K562 (cell line): Measurements from ENCODE around the gene RGS7BP. TPM values are rescaled to one million over a fixed set of nuclear protein-coding genes. Genes with fewer than 3 reads are reported as not detected.

Source experiments
- ATAC-seq: fragments of 200-7000 bp; cut with Tn5 transposase; 3 replicates; pipeline ENCODE4 v1.9.1; 2020; ENCODE audit warnings: moderate library complexity
- BruUV-seq: library from RNA; stranded (reverse); fragments of 400-500 nt; replicated peaks from 2 replicates; lab custom pipeline; 2021; lab: Mats Ljungman, UMichigan
- CTCF ChIA-PET: fragments of 300-600 bp; formaldehyde crosslinking; extraction: SDS; loops from one replicate; lab custom pipeline; 2021; ENCODE audit warnings: low intra/inter-chr PET ratio; lab: Yijun Ruan, JAX
- POLR2A ChIA-PET: fragments of 300-600, 350-650 bp; sonication (Branson Sonifier 250); formaldehyde crosslinking; extraction: SDS; loops from one replicate; lab custom pipeline; 2021; ENCODE audit warnings: antibody characterized with exemption, inconsistent platforms; lab: Yijun Ruan, JAX
- DNase-seq, 4 experiments: peaks; one replicate each; pipeline versions ENCODE4 v3.0.0 to v3.0.0-alpha.2; 2011 to 2018; ENCODE audit warnings: low spot score in 3 of 4, mixed read lengths in 3 of 4; ENCODE audit errors: extremely low read depth in 1 of 4
- FAIRE-seq: peaks from 2 replicates; lab custom pipeline; 2011; peaks lifted over from hg19 to GRCh38; lab: Jason Lieb, UNC
- H2AFZ ChIP-seq: 2 replicates; pipeline ENCODE4 v1.6.0; 2011; ENCODE audit warnings: low read depth, low read length, control low read depth, inconsistent platforms
- H3K27ac ChIP-seq: fragments of 200-600 bp; 3 replicates; pipeline ENCODE4 v1.8.0; 2011; ENCODE audit warnings: low read depth, mild to moderate bottlenecking, control low read depth, inconsistent platforms, low read length, moderate library complexity, mixed read lengths; ENCODE audit errors: extremely low read depth
- H3K27me3 ChIP-seq, 2 experiments: fragments of 300-600 bp in 1 of 2; 2 replicates in 1 of 2; 3 replicates in 1 of 2; pipeline versions ENCODE4 v1.6.0 to v1.8.0; 2011; ENCODE audit warnings: inconsistent platforms in 2 of 2, low read length in 2 of 2, mild to moderate bottlenecking in 1 of 2, mixed read lengths in 1 of 2, moderate library complexity in 1 of 2; ENCODE audit not compliant: control insufficient read depth in 2 of 2, insufficient read depth in 2 of 2
- H3K36me3 ChIP-seq: fragments of 300-600 bp; 3 replicates; pipeline ENCODE4 v1.8.0; 2011; ENCODE audit warnings: mild to moderate bottlenecking, low read length, inconsistent platforms; ENCODE audit not compliant: control insufficient read depth, insufficient read depth
- H3K4me1 ChIP-seq, 2 experiments: fragments of 200-600 bp in 1 of 2; replicated peaks in 1 of 2; 2 replicates in 1 of 2; 3 replicates in 1 of 2; pipeline versions ENCODE4 v1.5.1 to v1.8.0; 2011; ENCODE audit warnings: inconsistent platforms in 2 of 2, low read length in 2 of 2, mild to moderate bottlenecking in 1 of 2, mixed read lengths in 1 of 2, moderate library complexity in 1 of 2; ENCODE audit not compliant: control insufficient read depth in 2 of 2, insufficient read depth in 2 of 2
- H3K4me2 ChIP-seq: 2 replicates; pipeline ENCODE4 v1.6.1; 2011; ENCODE audit warnings: low read length, control low read depth, inconsistent platforms, mixed read lengths; ENCODE audit not compliant: insufficient read depth
- H3K4me3 ChIP-seq: fragments of 200-600 bp; sonication (generic), shearing (Covaris generic); 2 replicates; pipeline ENCODE4 v1.5.1; 2016; ENCODE audit warnings: control low read depth, inconsistent platforms
- H3K79me2 ChIP-seq: fragments of 200-600 bp; 3 replicates; pipeline ENCODE4 v1.8.0; 2011; ENCODE audit warnings: low read length, inconsistent platforms; ENCODE audit not compliant: control insufficient read depth, insufficient read depth
- H3K9ac ChIP-seq, 2 experiments: 2 replicates each; pipeline versions ENCODE4 v1.6.0 to v1.6.1; 2011; ENCODE audit warnings: low read depth in 2 of 2, low read length in 2 of 2, control low read depth in 1 of 2, inconsistent platforms in 1 of 2, mild to moderate bottlenecking in 1 of 2, mixed read lengths in 1 of 2; ENCODE audit not compliant: insufficient read depth in 1 of 2
- H3K9me1 ChIP-seq: one replicate; pipeline ENCODE4 v1.6.0; 2011; ENCODE audit warnings: inconsistent platforms, mild to moderate bottlenecking, low read length, moderate library complexity; ENCODE audit not compliant: control insufficient read depth, insufficient read depth
- H3K9me3 ChIP-seq: replicated peaks from 2 replicates; pipeline ENCODE4 v1.5.1; 2011; ENCODE audit warnings: low read depth, low read length, inconsistent platforms; ENCODE audit not compliant: control insufficient read depth, insufficient read depth
- H4K20me1 ChIP-seq: replicated peaks from 2 replicates; pipeline ENCODE4 v1.6.1; 2011; ENCODE audit warnings: low read length, inconsistent platforms, mixed read lengths; ENCODE audit not compliant: control insufficient read depth, insufficient read depth
- ARNT ChIP-seq, 2 experiments: fragments of 450-650 bp; IDR thresholded peaks; 2 replicates each; pipeline ENCODE4 v1.6.1; 2016; ENCODE audit warnings: mild to moderate bottlenecking in 1 of 2
- ZBTB7A ChIP-seq: IDR thresholded peaks from 2 replicates; pipeline ENCODE4 v1.6.1; 2011; ENCODE audit warnings: low read depth, mild to moderate bottlenecking, low read length, moderate library complexity, borderline replicate concordance; ENCODE audit not compliant: control insufficient read depth
- ZNF707 ChIP-seq: fragments of 250-450 bp; sonication (Bioruptor Pico); conservative IDR thresholded peaks from 2 replicates; pipeline ENCODE4 v1.8.0; 2022; ENCODE audit warnings: inconsistent platforms, mild to moderate bottlenecking, moderate library complexity
- WGBS: fragments of 100-300 bp; shearing (Covaris generic); methylation state at CpG from one replicate; pipeline ENCODE4 v1.1.6; 2016; ENCODE audit warnings: low coverage, mixed read lengths; ENCODE audit not compliant: insufficient coverage; ENCODE audit errors: missing lambda C conversion rate; 5-methylcytosine and 5-hydroxymethylcytosine counted together
- in situ Hi-C: fragments of 300-500 bp; cut with MboI; formaldehyde crosslinking; loops from 4 replicates; pipeline ENCODE4 v1.15.0; 2018; ENCODE audit warnings: inconsistent platforms, mixed read lengths
- intact Hi-C: fragments of 100-400 bp; cut with micrococcal nuclease; formaldehyde crosslinking; loops from 2 replicates; pipeline ENCODE4 v1.14.2; 2022
- polyA plus RNA-seq, 8 experiments: library from polyadenylated mRNA; depleted of rRNA in 4 of 8; stranded (reverse) in 5 of 8; unstranded in 3 of 8; fragments of >200 nt; fragmentation: Nextera tagmentation in 2 of 8; fragmentation: Illumina TruSeq in 1 of 8; extraction: Ambion mirVana in 2 of 8; extraction: Trizol in 1 of 8; gene quantifications; 2 replicates each; pipeline versions ENCODE4 v1.2.1 to v1.2.3, GENCODE V29; 2011 to 2014; ENCODE audit warnings: inconsistent platforms in 1 of 8, missing spikeins in 1 of 8
- total RNA-seq, 7 experiments: library from RNA; depleted of rRNA in 6 of 7; stranded (reverse); fragments of >200 nt in 6 of 7; fragmentation: Illumina TruSeq in 2 of 7; extraction: Trizol in 2 of 7; gene quantifications; 2 replicates each; pipeline versions ENCODE4 v1.2.1 to v1.2.3, GENCODE V29; 2011 to 2021; ENCODE audit warnings: low replicate concordance in 1 of 7
- TF ChIP-seq, protein P1 (sequence below), 2 experiments: fragments of 150-350 bp in 1 of 2; IDR thresholded peaks; 2 replicates each; pipeline ENCODE4 v1.6.1; 2012 to 2016; ENCODE audit warnings: low read depth in 2 of 2, low read length in 2 of 2, mild to moderate bottlenecking in 1 of 2, moderate library complexity in 1 of 2
- TF ChIP-seq, protein P2 (sequence below): IDR thresholded peaks from 2 replicates; pipeline ENCODE4 v1.6.1; 2011; ENCODE audit warnings: borderline replicate concordance, low read depth, mild to moderate bottlenecking, moderate library complexity, low read length; ENCODE audit not compliant: insufficient read depth, poor library complexity, severe bottlenecking
- TF ChIP-seq, protein P3 (sequence below): sonication (generic); formaldehyde crosslinking; IDR thresholded peaks from 2 replicates; pipeline ENCODE4 v1.8.0; 2022; ENCODE audit warnings: mild to moderate bottlenecking, low read depth, missing genetic modification reagents

RGS7BP gene
- total and polyA plus RNA-seq, 9 of the 15 experiments (the other 6 are each of a cell fraction or from before 2014, with no cell fraction given): not detected

DNA sequence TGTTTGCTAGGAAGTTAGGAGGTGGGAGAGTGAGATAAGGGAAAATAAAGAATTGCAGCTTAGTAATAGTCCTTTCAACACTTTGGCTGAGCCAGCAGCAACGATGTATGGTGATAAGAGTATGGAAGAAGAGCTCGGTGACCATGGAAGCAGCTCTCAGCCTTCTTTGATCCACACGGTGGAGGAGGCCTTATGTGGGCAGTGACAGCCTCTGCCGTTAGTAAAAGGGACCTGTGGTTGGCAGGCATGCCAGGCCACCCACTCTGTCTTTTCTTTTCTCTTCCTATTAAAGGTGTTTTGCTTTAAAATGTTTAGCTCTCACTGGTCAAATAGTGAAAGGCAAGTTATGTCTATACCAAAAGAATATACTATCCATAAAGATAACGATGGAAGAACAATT is 7.7 kb downstream of the RGS7BP start (continued):
- TF ChIP-seq, protein P1, sequence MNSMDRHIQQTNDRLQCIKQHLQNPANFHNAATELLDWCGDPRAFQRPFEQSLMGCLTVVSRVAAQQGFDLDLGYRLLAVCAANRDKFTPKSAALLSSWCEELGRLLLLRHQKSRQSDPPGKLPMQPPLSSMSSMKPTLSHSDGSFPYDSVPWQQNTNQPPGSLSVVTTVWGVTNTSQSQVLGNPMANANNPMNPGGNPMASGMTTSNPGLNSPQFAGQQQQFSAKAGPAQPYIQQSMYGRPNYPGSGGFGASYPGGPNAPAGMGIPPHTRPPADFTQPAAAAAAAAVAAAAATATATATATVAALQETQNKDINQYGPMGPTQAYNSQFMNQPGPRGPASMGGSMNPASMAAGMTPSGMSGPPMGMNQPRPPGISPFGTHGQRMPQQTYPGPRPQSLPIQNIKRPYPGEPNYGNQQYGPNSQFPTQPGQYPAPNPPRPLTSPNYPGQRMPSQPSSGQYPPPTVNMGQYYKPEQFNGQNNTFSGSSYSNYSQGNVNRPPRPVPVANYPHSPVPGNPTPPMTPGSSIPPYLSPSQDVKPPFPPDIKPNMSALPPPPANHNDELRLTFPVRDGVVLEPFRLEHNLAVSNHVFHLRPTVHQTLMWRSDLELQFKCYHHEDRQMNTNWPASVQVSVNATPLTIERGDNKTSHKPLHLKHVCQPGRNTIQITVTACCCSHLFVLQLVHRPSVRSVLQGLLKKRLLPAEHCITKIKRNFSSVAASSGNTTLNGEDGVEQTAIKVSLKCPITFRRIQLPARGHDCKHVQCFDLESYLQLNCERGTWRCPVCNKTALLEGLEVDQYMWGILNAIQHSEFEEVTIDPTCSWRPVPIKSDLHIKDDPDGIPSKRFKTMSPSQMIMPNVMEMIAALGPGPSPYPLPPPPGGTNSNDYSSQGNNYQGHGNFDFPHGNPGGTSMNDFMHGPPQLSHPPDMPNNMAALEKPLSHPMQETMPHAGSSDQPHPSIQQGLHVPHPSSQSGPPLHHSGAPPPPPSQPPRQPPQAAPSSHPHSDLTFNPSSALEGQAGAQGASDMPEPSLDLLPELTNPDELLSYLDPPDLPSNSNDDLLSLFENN (IDR thresholded peaks at IDR 0.05; ENCODE audit: low read depth in 2 of 2, low read length in 2 of 2): no peak
- no peak for TF ChIP-seq ZNF707 (CRISPR knock-in tag)
- TF ChIP-seq, protein P2, sequence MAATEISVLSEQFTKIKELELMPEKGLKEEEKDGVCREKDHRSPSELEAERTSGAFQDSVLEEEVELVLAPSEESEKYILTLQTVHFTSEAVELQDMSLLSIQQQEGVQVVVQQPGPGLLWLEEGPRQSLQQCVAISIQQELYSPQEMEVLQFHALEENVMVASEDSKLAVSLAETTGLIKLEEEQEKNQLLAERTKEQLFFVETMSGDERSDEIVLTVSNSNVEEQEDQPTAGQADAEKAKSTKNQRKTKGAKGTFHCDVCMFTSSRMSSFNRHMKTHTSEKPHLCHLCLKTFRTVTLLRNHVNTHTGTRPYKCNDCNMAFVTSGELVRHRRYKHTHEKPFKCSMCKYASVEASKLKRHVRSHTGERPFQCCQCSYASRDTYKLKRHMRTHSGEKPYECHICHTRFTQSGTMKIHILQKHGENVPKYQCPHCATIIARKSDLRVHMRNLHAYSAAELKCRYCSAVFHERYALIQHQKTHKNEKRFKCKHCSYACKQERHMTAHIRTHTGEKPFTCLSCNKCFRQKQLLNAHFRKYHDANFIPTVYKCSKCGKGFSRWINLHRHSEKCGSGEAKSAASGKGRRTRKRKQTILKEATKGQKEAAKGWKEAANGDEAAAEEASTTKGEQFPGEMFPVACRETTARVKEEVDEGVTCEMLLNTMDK: no peak
- no peak for TF ChIP-seq ZBTB7A
- TF ChIP-seq, all 486 proteins: peak for 0

DNA sequence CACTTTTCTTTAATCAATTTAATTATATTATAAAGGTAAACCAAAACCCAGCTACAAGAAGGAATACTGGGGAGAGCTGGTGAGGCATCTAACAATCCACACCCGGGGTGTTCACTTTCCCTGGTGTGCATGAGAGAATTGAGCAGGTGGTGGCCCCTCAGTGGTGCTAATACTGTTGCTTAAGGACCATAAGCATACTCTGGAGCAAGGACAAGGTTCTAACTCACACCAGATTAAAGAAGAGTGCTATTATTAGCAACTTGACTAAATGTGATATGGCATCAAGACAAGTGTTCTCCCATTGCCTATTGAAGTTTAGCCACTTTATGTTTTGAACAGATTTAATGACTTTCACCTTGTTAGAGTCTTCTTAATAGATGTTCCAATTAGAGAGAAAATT is 8.8 kb downstream of the RGS7BP start:
- no peaks in the 10 kb centered on the region for H3K36me3 ChIP-seq
- BruUV-seq: no TSS peak
- no peak overlapping the region for H3K27ac ChIP-seq
- H3K9me1 ChIP-seq: no peaks in the 10 kb centered on the region
- no peaks in the 10 kb centered on the region for H3K79me2 ChIP-seq
- H3K4me2 ChIP-seq: no peak overlapping the region
- no peak overlapping the region for H2AFZ ChIP-seq
- no peak for TF ChIP-seq ARNT (IDR thresholded peaks at IDR 0.05)
- TF ChIP-seq, protein P3, sequence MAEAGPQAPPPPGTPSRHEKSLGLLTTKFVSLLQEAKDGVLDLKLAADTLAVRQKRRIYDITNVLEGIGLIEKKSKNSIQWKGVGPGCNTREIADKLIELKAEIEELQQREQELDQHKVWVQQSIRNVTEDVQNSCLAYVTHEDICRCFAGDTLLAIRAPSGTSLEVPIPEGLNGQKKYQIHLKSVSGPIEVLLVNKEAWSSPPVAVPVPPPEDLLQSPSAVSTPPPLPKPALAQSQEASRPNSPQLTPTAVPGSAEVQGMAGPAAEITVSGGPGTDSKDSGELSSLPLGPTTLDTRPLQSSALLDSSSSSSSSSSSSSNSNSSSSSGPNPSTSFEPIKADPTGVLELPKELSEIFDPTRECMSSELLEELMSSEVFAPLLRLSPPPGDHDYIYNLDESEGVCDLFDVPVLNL (CRISPR knock-in tag): no peak
- no peak overlapping the region for H3K9ac ChIP-seq
- intact Hi-C loops (no loop called here), in situ Hi-C loops (no loop called here)
- ChIA-PET CTCF (no interaction called here), POLR2A (no interaction called here)
- no peaks in the 10 kb centered on the region for H4K20me1 ChIP-seq
- H3K27me3 ChIP-seq: no peaks in the 10 kb centered on the region
- H3K4me3 ChIP-seq: no peak overlapping the region
- no peaks in the 10 kb centered on the region for H3K4me1 ChIP-seq
- FAIRE-seq (no peak), DNase-seq (no peak), ATAC-seq (no peak)
- WGBS: 0% methylated on average over 1 of the region's 1 CpG
- no peaks in the 10 kb centered on the region for H3K9me3 ChIP-seq
